ENCODE results near the gene GNG7. TPM values are rescaled to one million over a fixed set of nuclear protein-coding genes. Genes with fewer than 3 reads are reported as not detected.

Gene GNG7
- polyA plus RNA-seq, 1 experiment = 0.57 TPM

- Histone ChIP-seq H3K27me3 (ENCODE audit: control insufficient read depth, insufficient read depth, low read length) (no peaks in the 10 kb centered on the region), H3K9me3 (ENCODE audit: control insufficient read depth, insufficient read depth, low read length) (peaks cover 23% of the 10 kb centered on the region), H3K4me3 (ENCODE audit: low read depth, low read length) (peak overlapping the region; percentile 94), H3K27ac (ENCODE audit: low read depth, low read length) (peak overlapping the region; percentile 61)
- no peak for DNase-seq (ENCODE audit: low read depth, low spot score)
- ChIA-PET POLR2A (interaction anchor here (0.6 to 4.2 kb wide), 15 partner anchors 11 to 1449 kb away, joined by 3 to 266 read pairs (median 6); no protein-coding TSS in a partner anchor), CTCF (interaction anchor here (0.6 to 3.9 kb wide), 5 partner anchors 45 to 135 kb away, joined by 3 to 27 read pairs (median 10); no protein-coding TSS in a partner anchor)
- TF ChIP-seq CTCF (IDR thresholded peaks at IDR 0.05; ENCODE audit: low read depth, low read length) = peak; percentile 36; the same call in 1 of the 2 replicates
These were observed 224.2 kb downstream of the GNG7 start for GRCh38 chr19:2478278-2478755.

GRCh38 chr19:2477732-2478191 lies 224.7 kb downstream of the GNG7 start:
- CTCF ChIA-PET = interaction anchor here (1.0 to 3.9 kb wide), 5 partner anchors 45 to 159 kb away, joined by 3 to 27 read pairs (median 12); no protein-coding TSS in a partner anchor
- peak overlapping the region; percentile 94 for H3K4me3 ChIP-seq (ENCODE audit: low read depth, low read length)
- H3K27ac ChIP-seq (ENCODE audit: low read depth, low read length) = peak overlapping the region; percentile 61
- H3K9me3 ChIP-seq (ENCODE audit: control insufficient read depth, insufficient read depth, low read length) = peaks cover 18% of the 10 kb centered on the region
- POLR2A ChIA-PET = interaction anchor here (0.6 to 4.2 kb wide), 17 partner anchors 11 to 144 kb away, joined by 3 to 266 read pairs (median 9); no protein-coding TSS in a partner anchor
- no peaks in the 10 kb centered on the region for H3K27me3 ChIP-seq (ENCODE audit: control insufficient read depth, insufficient read depth, low read length)
- TF ChIP-seq CTCF (IDR thresholded peaks at IDR 0.05; ENCODE audit: low read depth, low read length) = no peak
- DNase-seq (ENCODE audit: low read depth, low spot score) = no peak

- no peak for TF ChIP-seq CTCF (IDR thresholded peaks at IDR 0.05; ENCODE audit: low read depth, low read length)
- Histone ChIP-seq H3K4me3 (ENCODE audit: low read depth, low read length) (peak overlapping the region; percentile 94), H3K27me3 (ENCODE audit: control insufficient read depth, insufficient read depth, low read length) (no peaks in the 10 kb centered on the region), H3K9me3 (ENCODE audit: control insufficient read depth, insufficient read depth, low read length) (peaks cover 13% of the 10 kb centered on the region), H3K27ac (ENCODE audit: low read depth, low read length) (peak overlapping the region; percentile 61)
- no peak for DNase-seq (ENCODE audit: low read depth, low spot score)
- ChIA-PET CTCF (interaction anchor here (1.0 to 3.9 kb wide), 5 partner anchors 46 to 159 kb away, joined by 3 to 27 read pairs (median 12); no protein-coding TSS in a partner anchor), POLR2A (interaction anchor here (0.5 to 4.2 kb wide), 36 partner anchors 12 to 501 kb away, joined by 3 to 266 read pairs (median 14); partner anchors contain the start of genes LMNB2, TIMM13 and ZNF555)
These were observed 225.3 kb downstream of the GNG7 start for GRCh38 chr19:2477141-2477710.

- POLR2A ChIA-PET = interaction anchor here (0.5 to 4.2 kb wide), 69 partner anchors 8 to 1204 kb away, joined by 3 to 266 read pairs (median 6); partner anchors contain the start of genes LMNB2, SF3A2, THOP1 and TIMM13
- Histone ChIP-seq H3K4me3 (ENCODE audit: low read depth, low read length) (peak overlapping the region; percentile 94), H3K9me3 (ENCODE audit: control insufficient read depth, insufficient read depth, low read length) (peaks cover 8% of the 10 kb centered on the region), H3K27me3 (ENCODE audit: control insufficient read depth, insufficient read depth, low read length) (no peaks in the 10 kb centered on the region), H3K27ac (ENCODE audit: low read depth, low read length) (peak overlapping the region; percentile 77)
- no peak for TF ChIP-seq CTCF (IDR thresholded peaks at IDR 0.05; ENCODE audit: low read depth, low read length)
- no peak for DNase-seq (ENCODE audit: low read depth, low spot score)
- CTCF ChIA-PET = interaction anchor here (2.2 to 3.9 kb wide), 4 partner anchors 102 to 160 kb away, joined by 10 to 27 read pairs (median 16); no protein-coding TSS in a partner anchor
These were observed 225.9 kb downstream of the GNG7 start for GRCh38 chr19:2476451-2477140.
